Adrenal gland (tissue), 5 donors: ENCODE measurements around the gene IYD.

Experiments used
- POLR2A ChIP-seq, 2 donors: fragments of 450-650 bp; IDR thresholded peaks; one replicate each; pipeline ENCODE4 v1.6.1; 2017; ENCODE audit warnings: antibody characterized with exemption in 2 of 2, mild to moderate bottlenecking in 2 of 2, moderate library complexity in 1 of 2
- TF ChIP-seq, protein P1 (sequence below), 6 experiments: fragments of 450-650 bp in 4 of 6; fragments of 200-600 bp in 2 of 6; sonication (generic) in 1 of 6; IDR thresholded peaks; 1 replicate in 5 of 6; 2 replicates in 1 of 6; pipeline versions ENCODE4 v1.5.1 to v1.8.0; 2016 to 2021; ENCODE audit warnings: antibody characterized with exemption in 6 of 6, mild to moderate bottlenecking in 2 of 6, moderate library complexity in 1 of 6
- donor health status: DM: no; HTN: no; CAD: no.

DNA sequence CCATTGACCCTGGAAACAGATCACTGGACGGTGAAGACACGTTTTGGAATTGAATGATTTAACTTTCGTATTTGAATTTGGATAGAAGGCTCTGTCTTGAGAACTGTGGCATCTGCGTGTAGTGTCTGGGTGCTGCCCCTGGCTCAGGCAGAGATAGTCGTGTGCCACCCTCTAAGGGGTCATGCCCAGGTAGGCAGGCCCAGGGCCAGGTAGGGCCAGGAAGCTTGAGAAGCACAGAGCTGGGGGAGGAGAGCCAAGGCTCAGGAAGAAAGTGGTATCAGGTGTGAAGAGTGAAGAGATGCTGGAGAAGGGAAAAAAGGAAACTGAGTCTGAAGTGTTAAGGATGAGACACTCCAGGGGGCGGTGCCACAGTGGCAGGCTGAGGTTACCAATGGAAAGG is 75.5 kb downstream of the IYD start:
- TF ChIP-seq POLR2A (IDR thresholded peaks at IDR 0.05): no peak
- TF ChIP-seq, protein P1, sequence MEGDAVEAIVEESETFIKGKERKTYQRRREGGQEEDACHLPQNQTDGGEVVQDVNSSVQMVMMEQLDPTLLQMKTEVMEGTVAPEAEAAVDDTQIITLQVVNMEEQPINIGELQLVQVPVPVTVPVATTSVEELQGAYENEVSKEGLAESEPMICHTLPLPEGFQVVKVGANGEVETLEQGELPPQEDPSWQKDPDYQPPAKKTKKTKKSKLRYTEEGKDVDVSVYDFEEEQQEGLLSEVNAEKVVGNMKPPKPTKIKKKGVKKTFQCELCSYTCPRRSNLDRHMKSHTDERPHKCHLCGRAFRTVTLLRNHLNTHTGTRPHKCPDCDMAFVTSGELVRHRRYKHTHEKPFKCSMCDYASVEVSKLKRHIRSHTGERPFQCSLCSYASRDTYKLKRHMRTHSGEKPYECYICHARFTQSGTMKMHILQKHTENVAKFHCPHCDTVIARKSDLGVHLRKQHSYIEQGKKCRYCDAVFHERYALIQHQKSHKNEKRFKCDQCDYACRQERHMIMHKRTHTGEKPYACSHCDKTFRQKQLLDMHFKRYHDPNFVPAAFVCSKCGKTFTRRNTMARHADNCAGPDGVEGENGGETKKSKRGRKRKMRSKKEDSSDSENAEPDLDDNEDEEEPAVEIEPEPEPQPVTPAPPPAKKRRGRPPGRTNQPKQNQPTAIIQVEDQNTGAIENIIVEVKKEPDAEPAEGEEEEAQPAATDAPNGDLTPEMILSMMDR (IDR thresholded peaks at IDR 0.05): no peak
